Activated CD4-positive, alpha-beta T cell treated with anti-CD3 and anti-CD28 coated beads, Interleukin-2, amount 50 U/mL, for 16 hours (primary cell): Measurements from ENCODE around the gene ZFP3.
A peak's percentile ranks its signal among the peaks of the same experiment; 100 is the strongest.
"Not testable (repeated sequence)": the region's sequence is repeated elsewhere in the genome, so short reads cannot be mapped to it uniquely, and the experiment has no call there.

Experiments
- DNase-seq: peaks from one replicate; pipeline ENCODE4 v3.0.0-alpha.2; 2020

The ZFP3 gene

GRCh38 chr17:5080591-5080990, 2.3 kb downstream of the ZFP3 start:
- DNase-seq: no peak

- DNase-seq: no peak
These were observed 14.1 kb downstream of the ZFP3 start for GRCh38 chr17:5092218-5093010.

- DNase-seq: no peak
These were observed 18.4 kb downstream of the ZFP3 start for GRCh38 chr17:5096731-5097100.

- no peak for DNase-seq
These were observed 19.0 kb downstream of the ZFP3 start for GRCh38 chr17:5097101-5097834.

GRCh38 chr17:5099271-5099670, 21.0 kb downstream of the ZFP3 start:
- no peak for DNase-seq

- DNase-seq: no peak
These were observed 22.6 kb downstream of the ZFP3 start for GRCh38 chr17:5100832-5101231.

GRCh38 chr17:5110816-5111215, 32.5 kb downstream of the ZFP3 start:
- DNase-seq: no peak

- peak; percentile 94 for DNase-seq
These were observed 33.3 kb downstream of the ZFP3 start, which contains the start of gene ZNF232 for GRCh38 chr17:5111402-5112204. ZNF232 (minus strand) TSS chr17:5111878; CDS start chr17:5111822, 56 bp downstream.

GRCh38 chr17:5115673-5116651, 37.7 kb downstream of the ZFP3 start, which contains the start of gene USP6:
USP6 (plus strand) TSS chr17:5116032; CDS start chr17:5130368, 14,336 bp downstream.
- DNase-seq: no peak

- DNase-seq: no peak
These were observed 40.0 kb downstream of the ZFP3 start for GRCh38 chr17:5118219-5118618.

GRCh38 chr17:5120036-5120435, 41.8 kb downstream of the ZFP3 start:
- DNase-seq: no peak

- DNase-seq: not testable (repeated sequence)
These were observed 42.3 kb downstream of the ZFP3 start for GRCh38 chr17:5120436-5121185.

- DNase-seq: no peak
These were observed 43.0 kb downstream of the ZFP3 start for GRCh38 chr17:5121186-5121841.

GRCh38 chr17:5122056-5122455, 43.8 kb downstream of the ZFP3 start:
- not testable (repeated sequence) for DNase-seq

- no peak for DNase-seq
These were observed 44.5 kb downstream of the ZFP3 start for GRCh38 chr17:5122586-5123342.

- no peak for DNase-seq
These were observed 45.3 kb downstream of the ZFP3 start for GRCh38 chr17:5123343-5124124.

GRCh38 chr17:5124125-5124760, 46.0 kb downstream of the ZFP3 start:
- DNase-seq: not testable (repeated sequence)

GRCh38 chr17:5124896-5125295, 46.6 kb downstream of the ZFP3 start:
- DNase-seq: not testable (repeated sequence)
